IMR-90 (cell line): Measurements from ENCODE around the gene CHST6. TPM values are rescaled to one million over a fixed set of nuclear protein-coding genes. Genes with fewer than 3 reads are reported as not detected.

Experiments used
- ATAC-seq: fragments of 200-7000 bp; cut with Tn5 transposase; 2 replicates; pipeline ENCODE4 v1.9.1; 2020; ENCODE audit warnings: low read depth, mild to moderate bottlenecking, moderate library complexity
- BruUV-seq: library from RNA; stranded (reverse); fragments of 400-500 nt; replicated peaks from 2 replicates; lab custom pipeline; 2021; lab: Mats Ljungman, UMichigan
- CTCF ChIA-PET: fragments of 300-600 bp; formaldehyde crosslinking; extraction: SDS; loops from one replicate; lab custom pipeline; 2021; ENCODE audit warnings: antibody characterized with exemption; lab: Yijun Ruan, JAX
- POLR2A ChIA-PET: fragments of 300-600 bp; sonication (Branson Sonifier 250); formaldehyde crosslinking; loops from one replicate; lab custom pipeline; 2022; ENCODE audit warnings: antibody characterized with exemption; ENCODE audit not compliant: unreplicated experiment; lab: Charles Lee
- DNase-seq: peaks from one replicate; pipeline ENCODE4 v3.0.0; 2013
- H2AFZ ChIP-seq: replicated peaks from 2 replicates; pipeline ENCODE3; 2013; ENCODE audit warnings: low read length, mild to moderate bottlenecking; ENCODE audit not compliant: poor library complexity
- H2AK5ac ChIP-seq: 2 replicates; pipeline ENCODE4 v1.6.1; 2013; ENCODE audit warnings: low read depth, low read length, inconsistent platforms
- H2AK9ac ChIP-seq: replicated peaks from 2 replicates; pipeline ENCODE3; 2013; ENCODE audit warnings: mild to moderate bottlenecking, low read depth, low read length, moderate library complexity; ENCODE audit not compliant: poor library complexity
- H2BK120ac ChIP-seq: 2 replicates; pipeline ENCODE4 v1.6.1; 2013; ENCODE audit warnings: low read depth, low read length, inconsistent platforms
- H2BK15ac ChIP-seq: 3 replicates; pipeline ENCODE4 v1.6.1; 2013; ENCODE audit warnings: low read depth, low read length, inconsistent platforms
- H2BK20ac ChIP-seq: 2 replicates; pipeline ENCODE4 v1.6.1; 2013; ENCODE audit warnings: low read depth, mild to moderate bottlenecking, inconsistent platforms, low read length, moderate library complexity
- H2BK5ac ChIP-seq: 2 replicates; pipeline ENCODE4 v1.6.1; 2013; ENCODE audit warnings: mild to moderate bottlenecking, low read depth, low read length, inconsistent platforms; ENCODE audit not compliant: poor library complexity, severe bottlenecking
- H3K14ac ChIP-seq: replicated peaks from 2 replicates; pipeline ENCODE4 v1.6.1; 2013; ENCODE audit warnings: low read depth, low read length, inconsistent platforms
- H3K18ac ChIP-seq: 2 replicates; pipeline ENCODE4 v1.6.1; 2013; ENCODE audit warnings: low read depth, low read length, control low read depth
- H3K23ac ChIP-seq: 2 replicates; pipeline ENCODE4 v1.6.1; 2013; ENCODE audit warnings: low read depth, low read length, inconsistent platforms
- H3K27ac ChIP-seq: 2 replicates; pipeline ENCODE4 v1.5.1; 2013; ENCODE audit warnings: mild to moderate bottlenecking, control low read depth, low read length; ENCODE audit not compliant: insufficient read depth
- H3K27me3 ChIP-seq: 2 replicates; pipeline ENCODE4 v1.6.1; 2013; ENCODE audit warnings: low read length; ENCODE audit not compliant: control insufficient read depth, insufficient read depth
- H3K36me3 ChIP-seq: 2 replicates; pipeline ENCODE4 v1.6.1; 2013; ENCODE audit warnings: low read length, mixed read lengths; ENCODE audit not compliant: control insufficient read depth, insufficient read depth
- H3K4ac ChIP-seq: 2 replicates; pipeline ENCODE4 v1.6.1; 2013; ENCODE audit warnings: low read depth, low read length, inconsistent platforms
- H3K4me1 ChIP-seq: 2 replicates; pipeline ENCODE4 v1.6.1; 2013; ENCODE audit warnings: low read length, mixed read lengths; ENCODE audit not compliant: control insufficient read depth, insufficient read depth
- H3K4me2 ChIP-seq: 2 replicates; pipeline ENCODE4 v1.6.1; 2013; ENCODE audit warnings: low read depth, mild to moderate bottlenecking, control low read depth, low read length, moderate library complexity
- H3K4me3 ChIP-seq: 2 replicates; pipeline ENCODE4 v1.5.1; 2013; ENCODE audit warnings: low read depth, mild to moderate bottlenecking, control low read depth, low read length, moderate library complexity; ENCODE audit not compliant: insufficient read depth
- H3K56ac ChIP-seq: 2 replicates; pipeline ENCODE4 v1.6.1; 2013; ENCODE audit warnings: low read length, inconsistent platforms; ENCODE audit not compliant: insufficient read depth; ENCODE audit errors: extremely low read depth
- H3K79me1 ChIP-seq, 2 experiments: 2 replicates each; pipeline ENCODE4 v1.6.1; 2013; ENCODE audit warnings: low read length in 2 of 2, inconsistent platforms in 1 of 2, low read depth in 1 of 2
- H3K9ac ChIP-seq: 2 replicates; pipeline ENCODE4 v1.6.1; 2013; ENCODE audit warnings: low read depth, low read length, control low read depth
- H3K9me1 ChIP-seq: 2 replicates; pipeline ENCODE4 v1.6.1; 2013; ENCODE audit warnings: low read length, inconsistent platforms; ENCODE audit not compliant: insufficient read depth
- H3K9me3 ChIP-seq: 2 replicates; pipeline ENCODE4 v1.6.1; 2013; ENCODE audit warnings: low read length; ENCODE audit not compliant: control insufficient read depth, insufficient read depth
- H4K20me1 ChIP-seq: 2 replicates; pipeline ENCODE4 v1.6.1; 2013; ENCODE audit warnings: low read length, inconsistent platforms; ENCODE audit not compliant: insufficient read depth
- H4K5ac ChIP-seq: 2 replicates; pipeline ENCODE4 v1.6.1; 2013; ENCODE audit warnings: mild to moderate bottlenecking, low read depth, low read length, control low read depth
- H4K8ac ChIP-seq, 2 experiments: 2 replicates each; pipeline ENCODE4 v1.6.1; 2013; ENCODE audit warnings: low read depth in 2 of 2, low read length in 2 of 2, control low read depth in 1 of 2, inconsistent platforms in 1 of 2
- H4K91ac ChIP-seq: 2 replicates; pipeline ENCODE4 v1.6.1; 2013; ENCODE audit warnings: low read depth, low read length, inconsistent platforms; ENCODE audit not compliant: insufficient read depth
- CEBPB ChIP-seq: IDR thresholded peaks from 2 replicates; pipeline ENCODE4 v1.6.1; 2012; ENCODE audit warnings: low read depth, low read length, improper control_type of control experiment
- MAZ ChIP-seq: IDR thresholded peaks from 2 replicates; pipeline ENCODE4 v1.6.1; 2012; ENCODE audit warnings: low read depth, mild to moderate bottlenecking, low read length, improper control_type of control experiment, moderate library complexity, borderline replicate concordance
- POLR2A ChIP-seq: IDR thresholded peaks from 2 replicates; pipeline ENCODE4 v1.6.1; 2012; ENCODE audit warnings: mild to moderate bottlenecking, low read depth, low read length
- RCOR1 ChIP-seq: IDR thresholded peaks from 2 replicates; pipeline ENCODE4 v1.6.1; 2012; ENCODE audit warnings: mild to moderate bottlenecking, low read length, improper control_type of control experiment; ENCODE audit not compliant: insufficient replicate concordance
- WGBS, 2 experiments: methylation state at CpG; one replicate each; pipeline versions ENCODE4 v1.1.5 to v1.1.7; 2013; ENCODE audit warnings: missing lambda C conversion rate in 2 of 2; ENCODE audit not compliant: insufficient read length in 1 of 2; ENCODE audit errors: extremely low coverage in 2 of 2; 5-methylcytosine and 5-hydroxymethylcytosine counted together
- dilution Hi-C: fragments of 300-500 bp; cut with HindIII; formaldehyde crosslinking; loops from one replicate; pipeline ENCODE4 v1.14.3; 2018; ENCODE audit warnings: low sequenced_read_pairs; ENCODE audit not compliant: unreplicated experiment
- in situ Hi-C: fragments of 300-500 bp; cut with MboI; formaldehyde crosslinking; loops from 3 replicates; pipeline ENCODE4 v1.14.3; 2019; ENCODE audit warnings: low sequenced_read_pairs, inconsistent platforms, mixed read lengths
- intact Hi-C: fragments of 100-400 bp; cut with micrococcal nuclease; formaldehyde crosslinking; loops from 2 replicates; pipeline ENCODE4 v1.10.0; 2022
- polyA plus RNA-seq, 3 experiments: library from polyadenylated mRNA; depleted of rRNA; stranded (reverse); fragments of >200 nt; gene quantifications; 2 replicates each; pipeline ENCODE4 v1.2.3, GENCODE V29; 2012; ENCODE audit warnings: low replicate concordance in 1 of 3
- total RNA-seq: library from RNA; depleted of rRNA; stranded (reverse); fragments of >200 nt; gene quantifications from 2 replicates; pipeline ENCODE4 v1.2.3, GENCODE V29; 2012
- TF ChIP-seq, protein P1 (sequence below): fragments of 150-350 bp; IDR thresholded peaks from 2 replicates; pipeline ENCODE4 v1.6.1; 2017; ENCODE audit warnings: mild to moderate bottlenecking, antibody characterized with exemption, low read length, low read depth

The CHST6 gene
- total and polyA plus RNA-seq, 2 of the 4 experiments (the other 2 are of a cell fraction): under 0.01 to 0.12 TPM

DNA sequence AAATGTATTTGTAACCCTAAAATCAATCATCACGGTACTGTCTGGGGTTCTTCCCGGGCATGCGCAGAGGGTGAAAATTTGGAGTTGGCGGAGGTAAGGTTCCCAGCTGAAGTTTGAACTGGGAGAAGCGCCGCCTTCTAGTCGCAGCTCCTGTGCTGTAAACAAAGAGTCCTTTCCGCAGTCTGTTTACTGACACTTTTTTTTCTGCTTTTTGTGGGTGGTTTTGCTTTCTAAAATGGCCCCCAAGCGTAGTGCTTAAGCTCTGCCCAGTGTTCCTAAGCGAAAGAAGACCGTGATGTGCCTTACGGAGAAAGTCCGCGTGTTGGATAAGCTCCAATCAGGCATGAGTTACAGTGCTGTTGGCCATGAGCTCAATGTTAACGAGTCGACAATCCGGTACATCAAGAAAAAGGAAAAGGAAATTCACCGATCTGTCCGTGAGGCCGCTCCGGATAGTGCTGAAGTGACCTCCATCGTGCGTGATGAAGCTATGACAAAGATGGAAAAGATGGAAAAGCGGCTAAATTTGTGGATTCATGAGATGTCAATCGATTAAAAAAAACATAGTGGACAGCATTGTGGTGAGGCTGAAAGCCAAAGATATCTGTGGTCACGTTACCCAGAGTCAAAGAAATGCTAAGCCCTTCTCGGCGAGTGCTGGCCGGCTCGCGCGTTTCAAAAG, 61.4 kb downstream of the CHST6 start:
- TF ChIP-seq MAZ: no peak
- no peak for TF ChIP-seq RCOR1
- TF ChIP-seq, protein P1, sequence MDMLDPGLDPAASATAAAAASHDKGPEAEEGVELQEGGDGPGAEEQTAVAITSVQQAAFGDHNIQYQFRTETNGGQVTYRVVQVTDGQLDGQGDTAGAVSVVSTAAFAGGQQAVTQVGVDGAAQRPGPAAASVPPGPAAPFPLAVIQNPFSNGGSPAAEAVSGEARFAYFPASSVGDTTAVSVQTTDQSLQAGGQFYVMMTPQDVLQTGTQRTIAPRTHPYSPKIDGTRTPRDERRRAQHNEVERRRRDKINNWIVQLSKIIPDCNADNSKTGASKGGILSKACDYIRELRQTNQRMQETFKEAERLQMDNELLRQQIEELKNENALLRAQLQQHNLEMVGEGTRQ: peak; percentile 90
- TF ChIP-seq CEBPB: no peak
- TF ChIP-seq POLR2A: peak; percentile 31; the same call in 1 of the 2 replicates
- Histone ChIP-seq H2BK120ac (peak overlapping the region; percentile 72), H2AK9ac (peak overlapping the region; percentile 25), H3K27me3 (no peaks in the 10 kb centered on the region), H3K4me2 (peak overlapping the region; percentile 76), H3K18ac (peak overlapping the region; percentile 71), H4K20me1 (no peaks in the 10 kb centered on the region), H4K91ac (peak overlapping the region; percentile 60), H3K79me1 (peaks cover 10 to 37% of the 10 kb centered on the region in 2 experiments; a peak in 3 of 4 replicates), H3K14ac (peak overlapping the region; percentile 89), H3K23ac (peak overlapping the region; percentile 57), H2AFZ (peak overlapping the region; percentile 99), H3K4me3 (peak overlapping the region; percentile 79), H4K5ac (peak overlapping the region; percentile 89), H3K36me3 (peaks cover 2% of the 10 kb centered on the region; the same call in 1 of the 2 replicates), H2BK20ac (peak overlapping the region; percentile 47), H3K56ac (peak overlapping the region; percentile 73), H3K9ac (peak overlapping the region; percentile 77), H3K27ac (peak overlapping the region; percentile 86), H3K4me1 (no peaks in the 10 kb centered on the region), H2AK5ac (peak overlapping the region; percentile 7; the same call in 1 of the 2 replicates), H3K9me3 (no peaks in the 10 kb centered on the region), H3K9me1 (no peaks in the 10 kb centered on the region), H2BK15ac (peak overlapping the region; percentile 37; the same call in 1 of the 3 replicates), H2BK5ac (peak overlapping the region; percentile 86), H3K4ac (peak overlapping the region; percentile 85), H4K8ac (peak overlapping the region; percentile 82 to 96)
- in situ Hi-C loops: no loop called here
- no TSS peak for BruUV-seq
- ChIA-PET POLR2A (interaction anchor here (0.6 kb wide), 2 partner anchors 232 to 268 kb away, joined by 5 to 8 read pairs; no protein-coding TSS in a partner anchor), CTCF (interaction anchor here (0.5 to 0.8 kb wide), 3 partner anchors 13 to 314 kb away, joined by 3 to 6 read pairs (median 3); no protein-coding TSS in a partner anchor)
- intact Hi-C loops: no loop called here
- WGBS, 2 experiments: 3% methylated on average over 21 of the region's 32 CpGs; no CpG with 5 or more reads in 1 of the 2 experiments
- dilution Hi-C loops: no loop called here
- ATAC-seq: peak; percentile 74
- DNase-seq: peak; percentile 97
